ENCODE data around the gene THAP7.

Gene THAP7

GRCh38 chr22:20996598-20997535, 5.1 kb downstream of the THAP7 start:
- Histone ChIP-seq H2BK5ac (ENCODE audit: low read length) (no peak overlapping the region), H4K91ac (ENCODE audit: low read depth, low read length, poor library complexity) (peak overlapping the region; percentile 22), H2BK120ac (ENCODE audit: low read depth, low read length) (no peak overlapping the region), H3K4me3 (ENCODE audit: low read length in 2 of 2) (no peak overlapping the region), H2BK15ac (ENCODE audit: low read length) (no peak overlapping the region), H2AFZ (ENCODE audit: low read length) (no peak overlapping the region), H2BK12ac (ENCODE audit: low read length) (no peak overlapping the region), H3K14ac (ENCODE audit: low read length) (no peak overlapping the region), H3K18ac (ENCODE audit: low read length) (peak overlapping the region; percentile 33), H3K9me3 (replicated peaks in 1 of 2; ENCODE audit: control insufficient read depth in 2 of 2, insufficient read depth in 1 of 2, low read depth in 1 of 2, low read length in 2 of 2) (no peaks in the 10 kb centered on the region), H3K4ac (ENCODE audit: low read length) (no peak overlapping the region), H3K79me1 (ENCODE audit: low read depth, low read length) (peaks cover 15% of the 10 kb centered on the region), H3K23ac (ENCODE audit: low read depth, low read length, poor library complexity) (peak overlapping the region; percentile 80), H3K9ac (ENCODE audit: low read depth, low read length, poor library complexity) (no peak overlapping the region), H3K27ac (replicated peaks; ENCODE audit: low read length) (no peak overlapping the region), H3K4me2 (ENCODE audit: insufficient read depth, low read length, poor library complexity, severe bottlenecking) (no peak overlapping the region), H3K4me1 (ENCODE audit: control insufficient read depth in 2 of 2, insufficient read depth in 1 of 2, low read depth in 1 of 2, low read length in 2 of 2) (peaks cover 9 to 11% of the 10 kb centered on the region in 2 donors), H2AK5ac (ENCODE audit: low read depth, low read length) (no peak overlapping the region), H4K8ac (ENCODE audit: low read depth, low read length) (no peak overlapping the region), H3K36me3 (replicated peaks in 1 of 2; ENCODE audit: control insufficient read depth in 2 of 2, insufficient read depth in 2 of 2, low read length in 2 of 2) (peaks cover 62 to 82% of the 10 kb centered on the region in 2 donors), H3K27me3 (ENCODE audit: control insufficient read depth in 3 of 3, insufficient read depth in 3 of 3, low read depth in 1 of 3, low read length in 3 of 3) (no peaks in the 10 kb centered on the region)
- no CpG with 5 or more reads among the region's 27 CpGs for WGBS, 2 donors (ENCODE audit: extremely low coverage in 2 of 2, insufficient read length in 2 of 2, insufficient replicate concordance in 1 of 2)
- no peak for DNase-seq (ENCODE audit: low spot score)

DNA sequence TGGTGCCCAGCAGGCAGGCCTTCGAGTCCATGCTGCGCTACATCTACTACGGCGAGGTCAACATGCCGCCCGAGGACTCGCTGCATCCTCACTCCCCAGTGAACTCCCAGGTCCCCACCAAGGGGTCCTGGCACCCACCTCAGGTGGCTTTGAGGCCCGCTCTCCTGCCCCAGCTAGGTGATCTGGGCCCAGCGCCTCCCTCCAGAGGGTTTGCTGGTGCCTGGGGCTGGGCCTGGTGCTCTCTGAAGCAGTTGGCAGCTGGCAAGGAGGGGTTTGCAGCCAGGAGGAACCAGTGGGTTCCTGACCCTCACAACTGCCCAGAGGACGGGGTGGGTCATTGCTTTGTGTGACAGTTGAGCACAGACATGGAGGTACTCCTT, 5.9 kb downstream of the THAP7 start:
- H3K23ac ChIP-seq (ENCODE audit: low read depth, low read length, poor library complexity): peak overlapping the region; percentile 96
- no peak overlapping the region for H2BK12ac ChIP-seq (ENCODE audit: low read length)
- peaks cover 69 to 89% of the 10 kb centered on the region in 2 donors for H3K36me3 ChIP-seq (replicated peaks in 1 of 2; ENCODE audit: control insufficient read depth in 2 of 2, insufficient read depth in 2 of 2, low read length in 2 of 2)
- no peak overlapping the region for H2BK5ac ChIP-seq (ENCODE audit: low read length)
- peaks cover 8% of the 10 kb centered on the region in 2 donors for H3K4me1 ChIP-seq (ENCODE audit: control insufficient read depth in 2 of 2, insufficient read depth in 1 of 2, low read depth in 1 of 2, low read length in 2 of 2)
- H3K79me1 ChIP-seq (ENCODE audit: low read depth, low read length): peaks cover 15% of the 10 kb centered on the region
- H3K9ac ChIP-seq (ENCODE audit: low read depth, low read length, poor library complexity): no peak overlapping the region
- no peaks in the 10 kb centered on the region for H3K27me3 ChIP-seq (ENCODE audit: control insufficient read depth in 3 of 3, insufficient read depth in 3 of 3, low read depth in 1 of 3, low read length in 3 of 3)
- no peak overlapping the region for H3K14ac ChIP-seq (ENCODE audit: low read length)
- H3K27ac ChIP-seq (replicated peaks; ENCODE audit: low read length): no peak overlapping the region
- no peak overlapping the region for H2AFZ ChIP-seq (ENCODE audit: low read length)
- no peak overlapping the region for H3K18ac ChIP-seq (ENCODE audit: low read length)
- no peak overlapping the region for H3K4me3 ChIP-seq (ENCODE audit: low read length in 2 of 2)
- no peak overlapping the region for H4K8ac ChIP-seq (ENCODE audit: low read depth, low read length)
- H2BK15ac ChIP-seq (ENCODE audit: low read length): no peak overlapping the region
- no peak overlapping the region for H3K4ac ChIP-seq (ENCODE audit: low read length)
- DNase-seq (ENCODE audit: low spot score): no peak
- H4K91ac ChIP-seq (ENCODE audit: low read depth, low read length, poor library complexity): no peak overlapping the region
- no peaks in the 10 kb centered on the region for H3K9me3 ChIP-seq (replicated peaks in 1 of 2; ENCODE audit: control insufficient read depth in 2 of 2, insufficient read depth in 1 of 2, low read depth in 1 of 2, low read length in 2 of 2)
- WGBS, 2 donors (ENCODE audit: extremely low coverage in 2 of 2, insufficient read length in 2 of 2, insufficient replicate concordance in 1 of 2): no CpG with 5 or more reads among the region's 10 CpGs
- no peak overlapping the region for H2AK5ac ChIP-seq (ENCODE audit: low read depth, low read length)
- H3K4me2 ChIP-seq (ENCODE audit: insufficient read depth, low read length, poor library complexity, severe bottlenecking): no peak overlapping the region
- H2BK120ac ChIP-seq (ENCODE audit: low read depth, low read length): no peak overlapping the region

GRCh38 chr22:20995329-20996030, 6.4 kb downstream of the THAP7 start:
- Histone ChIP-seq H3K4ac (ENCODE audit: low read length) (no peak overlapping the region), H3K23ac (ENCODE audit: low read depth, low read length, poor library complexity) (peak overlapping the region; percentile 96), H3K9me3 (replicated peaks in 1 of 2; ENCODE audit: control insufficient read depth in 2 of 2, insufficient read depth in 1 of 2, low read depth in 1 of 2, low read length in 2 of 2) (no peaks in the 10 kb centered on the region), H2BK12ac (ENCODE audit: low read length) (no peak overlapping the region), H2BK120ac (ENCODE audit: low read depth, low read length) (no peak overlapping the region), H3K79me1 (ENCODE audit: low read depth, low read length) (peaks cover 10% of the 10 kb centered on the region), H3K4me3 (ENCODE audit: low read length in 2 of 2) (no peak overlapping the region), H3K4me1 (ENCODE audit: control insufficient read depth in 2 of 2, insufficient read depth in 1 of 2, low read depth in 1 of 2, low read length in 2 of 2) (peaks cover 3 to 4% of the 10 kb centered on the region in 2 donors), H4K8ac (ENCODE audit: low read depth, low read length) (no peak overlapping the region), H2BK15ac (ENCODE audit: low read length) (no peak overlapping the region), H3K18ac (ENCODE audit: low read length) (no peak overlapping the region), H2AK5ac (ENCODE audit: low read depth, low read length) (no peak overlapping the region), H4K91ac (ENCODE audit: low read depth, low read length, poor library complexity) (no peak overlapping the region), H3K9ac (ENCODE audit: low read depth, low read length, poor library complexity) (no peak overlapping the region), H2BK5ac (ENCODE audit: low read length) (no peak overlapping the region), H3K14ac (ENCODE audit: low read length) (no peak overlapping the region), H2AFZ (ENCODE audit: low read length) (no peak overlapping the region), H3K4me2 (ENCODE audit: insufficient read depth, low read length, poor library complexity, severe bottlenecking) (no peak overlapping the region), H3K36me3 (replicated peaks in 1 of 2; ENCODE audit: control insufficient read depth in 2 of 2, insufficient read depth in 2 of 2, low read length in 2 of 2) (peaks cover 70 to 94% of the 10 kb centered on the region in 2 donors), H3K27me3 (ENCODE audit: control insufficient read depth in 3 of 3, insufficient read depth in 3 of 3, low read depth in 1 of 3, low read length in 3 of 3) (no peaks in the 10 kb centered on the region), H3K27ac (replicated peaks; ENCODE audit: low read length) (no peak overlapping the region)
- DNase-seq (ENCODE audit: low spot score): no peak
- no CpG with 5 or more reads among the region's 23 CpGs for WGBS, 2 donors (ENCODE audit: extremely low coverage in 2 of 2, insufficient read length in 2 of 2, insufficient replicate concordance in 1 of 2)

DNA sequence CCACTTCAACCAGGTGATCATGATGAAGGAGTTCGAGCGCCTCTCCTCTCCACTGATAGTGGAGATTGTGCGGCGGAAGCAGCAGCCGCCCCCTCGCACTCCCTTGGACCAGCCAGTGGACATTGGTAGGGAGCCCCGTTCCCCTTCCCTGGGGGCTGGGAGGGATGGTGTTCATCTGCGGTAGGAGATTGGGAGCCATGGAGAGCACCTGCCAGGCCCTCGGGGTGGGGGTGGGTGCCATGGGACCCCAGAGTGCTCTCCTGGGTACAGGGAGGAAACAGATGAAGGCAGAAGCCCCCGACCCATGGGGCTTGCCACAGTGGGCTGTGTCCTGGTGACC, 7.0 kb downstream of the THAP7 start:
- H3K9me3 ChIP-seq (replicated peaks in 1 of 2; ENCODE audit: control insufficient read depth in 2 of 2, insufficient read depth in 1 of 2, low read depth in 1 of 2, low read length in 2 of 2): no peaks in the 10 kb centered on the region
- no peak overlapping the region for H2BK15ac ChIP-seq (ENCODE audit: low read length)
- peaks cover 5% of the 10 kb centered on the region for H3K79me1 ChIP-seq (ENCODE audit: low read depth, low read length)
- H2BK5ac ChIP-seq (ENCODE audit: low read length): no peak overlapping the region
- no peak for DNase-seq (ENCODE audit: low spot score)
- H3K9ac ChIP-seq (ENCODE audit: low read depth, low read length, poor library complexity): no peak overlapping the region
- no peak overlapping the region for H2AFZ ChIP-seq (ENCODE audit: low read length)
- no peak overlapping the region for H4K8ac ChIP-seq (ENCODE audit: low read depth, low read length)
- H3K4me2 ChIP-seq (ENCODE audit: insufficient read depth, low read length, poor library complexity, severe bottlenecking): no peak overlapping the region
- no peak overlapping the region for H3K4me3 ChIP-seq (ENCODE audit: low read length in 2 of 2)
- H3K23ac ChIP-seq (ENCODE audit: low read depth, low read length, poor library complexity): peak overlapping the region; percentile 91
- no peaks in the 10 kb centered on the region for H3K4me1 ChIP-seq (ENCODE audit: control insufficient read depth in 2 of 2, insufficient read depth in 1 of 2, low read depth in 1 of 2, low read length in 2 of 2)
- H3K27ac ChIP-seq (replicated peaks; ENCODE audit: low read length): no peak overlapping the region
- H3K27me3 ChIP-seq (ENCODE audit: control insufficient read depth in 3 of 3, insufficient read depth in 3 of 3, low read depth in 1 of 3, low read length in 3 of 3): no peaks in the 10 kb centered on the region
- no peak overlapping the region for H3K4ac ChIP-seq (ENCODE audit: low read length)
- H2AK5ac ChIP-seq (ENCODE audit: low read depth, low read length): no peak overlapping the region
- H2BK120ac ChIP-seq (ENCODE audit: low read depth, low read length): no peak overlapping the region
- WGBS, 2 donors (ENCODE audit: extremely low coverage in 2 of 2, insufficient read length in 2 of 2, insufficient replicate concordance in 1 of 2): no CpG with 5 or more reads among the region's 10 CpGs
- no peak overlapping the region for H3K18ac ChIP-seq (ENCODE audit: low read length)
- H4K91ac ChIP-seq (ENCODE audit: low read depth, low read length, poor library complexity): no peak overlapping the region
- peaks cover 64 to 90% of the 10 kb centered on the region in 2 donors for H3K36me3 ChIP-seq (replicated peaks in 1 of 2; ENCODE audit: control insufficient read depth in 2 of 2, insufficient read depth in 2 of 2, low read length in 2 of 2)
- no peak overlapping the region for H3K14ac ChIP-seq (ENCODE audit: low read length)
- H2BK12ac ChIP-seq (ENCODE audit: low read length): no peak overlapping the region

Measured in neuronal stem cell (in vitro differentiated cells).